Measurements from ENCODE around the gene GID4.
A peak's percentile ranks its signal among the peaks of the same experiment; 100 is the strongest.

GID4 gene

GRCh38 chr17:18040261-18040858 is 1.2 kb downstream of the GID4 start:
- TF ChIP-seq, protein P1, sequence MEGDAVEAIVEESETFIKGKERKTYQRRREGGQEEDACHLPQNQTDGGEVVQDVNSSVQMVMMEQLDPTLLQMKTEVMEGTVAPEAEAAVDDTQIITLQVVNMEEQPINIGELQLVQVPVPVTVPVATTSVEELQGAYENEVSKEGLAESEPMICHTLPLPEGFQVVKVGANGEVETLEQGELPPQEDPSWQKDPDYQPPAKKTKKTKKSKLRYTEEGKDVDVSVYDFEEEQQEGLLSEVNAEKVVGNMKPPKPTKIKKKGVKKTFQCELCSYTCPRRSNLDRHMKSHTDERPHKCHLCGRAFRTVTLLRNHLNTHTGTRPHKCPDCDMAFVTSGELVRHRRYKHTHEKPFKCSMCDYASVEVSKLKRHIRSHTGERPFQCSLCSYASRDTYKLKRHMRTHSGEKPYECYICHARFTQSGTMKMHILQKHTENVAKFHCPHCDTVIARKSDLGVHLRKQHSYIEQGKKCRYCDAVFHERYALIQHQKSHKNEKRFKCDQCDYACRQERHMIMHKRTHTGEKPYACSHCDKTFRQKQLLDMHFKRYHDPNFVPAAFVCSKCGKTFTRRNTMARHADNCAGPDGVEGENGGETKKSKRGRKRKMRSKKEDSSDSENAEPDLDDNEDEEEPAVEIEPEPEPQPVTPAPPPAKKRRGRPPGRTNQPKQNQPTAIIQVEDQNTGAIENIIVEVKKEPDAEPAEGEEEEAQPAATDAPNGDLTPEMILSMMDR (IDR thresholded peaks at IDR 0.05; ENCODE audit: low read depth, low read length, missing control alignments): no peak
- DNase-seq (ENCODE audit: low read depth): no peak
- H3K4me3 ChIP-seq (ENCODE audit: low read depth, low read length): peak overlapping the region; percentile 73
- in situ Hi-C loops (cut with HindIII; ENCODE audit: low sequenced_read_pairs): loop anchor here (25.0 kb wide), 1 partner anchor 378 kb away; no protein-coding TSS in a partner anchor

DNA sequence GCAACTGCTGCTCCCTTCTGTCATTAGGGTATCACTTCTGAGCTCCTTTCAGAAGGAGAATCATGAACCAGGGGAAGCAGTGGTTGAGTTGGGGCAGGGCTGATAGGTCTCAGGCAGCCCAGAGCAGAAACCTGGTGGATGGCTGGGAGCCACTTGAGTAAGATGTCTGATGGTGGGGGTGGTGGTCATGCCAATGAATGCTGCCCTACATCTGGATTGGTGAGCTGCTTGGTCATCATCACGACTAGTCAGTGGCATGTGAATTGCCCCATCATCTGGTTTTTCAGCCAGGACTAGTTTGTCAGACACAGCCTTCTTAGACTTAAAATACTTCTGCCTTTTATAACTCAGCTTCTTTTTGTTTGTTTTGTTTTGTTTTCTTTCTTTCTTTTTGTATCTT is 2.6 kb downstream of the GID4 start:
- H3K4me3 ChIP-seq (ENCODE audit: low read depth, low read length): no peak overlapping the region

GRCh38 chr17:18042983-18043382 is 3.8 kb downstream of the GID4 start:
- TF ChIP-seq, protein P1 (IDR thresholded peaks at IDR 0.05; ENCODE audit: low read depth, low read length, missing control alignments): no peak
- in situ Hi-C loops (cut with HindIII; ENCODE audit: low sequenced_read_pairs): loop anchor here (25.0 kb wide), 1 partner anchor 381 kb away; no protein-coding TSS in a partner anchor
- H3K4me3 ChIP-seq (ENCODE audit: low read depth, low read length): no peak overlapping the region
- no peak for DNase-seq (ENCODE audit: low read depth)

More for the DNA sequence above, 2.6 kb downstream of the GID4 start:
- in situ Hi-C loops (cut with HindIII; ENCODE audit: low sequenced_read_pairs): loop anchor here (25.0 kb wide), 1 partner anchor 379 kb away; no protein-coding TSS in a partner anchor
- TF ChIP-seq, protein P1 (IDR thresholded peaks at IDR 0.05; ENCODE audit: low read depth, low read length, missing control alignments): no peak
- no peak for DNase-seq (ENCODE audit: low read depth)

DNA sequence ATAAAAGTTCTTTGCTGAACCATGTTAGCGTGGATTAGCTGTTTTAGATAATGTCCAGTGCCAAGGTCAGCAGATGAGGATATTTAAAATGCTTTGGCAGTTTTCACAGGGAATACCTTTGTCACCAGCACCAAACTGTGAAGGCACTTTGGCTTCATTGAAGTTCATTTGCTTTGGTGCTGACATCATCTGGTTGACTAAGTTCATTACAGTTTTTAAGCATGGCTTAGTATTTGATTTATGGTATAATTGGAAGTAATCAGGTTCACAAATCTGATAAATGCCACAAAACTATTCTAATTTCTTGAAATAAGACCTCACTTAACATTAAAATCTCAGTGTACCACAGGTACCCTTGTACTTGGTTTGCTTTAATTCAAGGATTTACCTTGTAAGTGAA is 4.3 kb downstream of the GID4 start:
- no peak for DNase-seq (ENCODE audit: low read depth)
- in situ Hi-C loops (cut with HindIII; ENCODE audit: low sequenced_read_pairs): loop anchor here (25.0 kb wide), 1 partner anchor 381 kb away; no protein-coding TSS in a partner anchor
- H3K4me3 ChIP-seq (ENCODE audit: low read depth, low read length): no peak overlapping the region
- TF ChIP-seq, protein P1 (IDR thresholded peaks at IDR 0.05; ENCODE audit: low read depth, low read length, missing control alignments): peak; percentile 27

DNA sequence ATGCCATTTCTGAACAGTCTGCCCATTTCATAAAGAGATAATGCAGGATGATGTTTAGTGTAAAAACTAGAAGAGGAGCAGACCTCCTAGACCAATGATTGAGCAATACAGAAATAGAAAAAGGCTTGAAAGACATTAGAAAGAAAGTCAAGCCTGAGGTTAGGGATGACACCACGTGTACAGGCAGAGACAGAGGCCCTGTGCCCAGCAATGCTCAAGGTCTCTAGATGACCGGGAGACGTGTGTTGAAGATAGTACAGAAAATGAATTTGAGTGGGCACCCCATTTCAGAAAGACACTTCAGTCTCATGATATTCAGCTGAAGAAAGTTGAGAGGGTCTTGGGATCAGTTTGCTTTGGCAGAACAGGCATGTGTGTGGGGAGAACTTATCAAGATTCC is 5.4 kb downstream of the GID4 start:
- H3K4me3 ChIP-seq (ENCODE audit: low read depth, low read length): no peak overlapping the region
- TF ChIP-seq, protein P1 (IDR thresholded peaks at IDR 0.05; ENCODE audit: low read depth, low read length, missing control alignments): no peak
- no peak for DNase-seq (ENCODE audit: low read depth)
- in situ Hi-C loops (cut with HindIII; ENCODE audit: low sequenced_read_pairs): loop anchor here (25.0 kb wide), 1 partner anchor 382 kb away; no protein-coding TSS in a partner anchor

GRCh38 chr17:18045691-18046350 is 6.6 kb downstream of the GID4 start:
- TF ChIP-seq, protein P1 (IDR thresholded peaks at IDR 0.05; ENCODE audit: low read depth, low read length, missing control alignments): no peak
- no peak for DNase-seq (ENCODE audit: low read depth)
- in situ Hi-C loops (cut with HindIII; ENCODE audit: low sequenced_read_pairs): loop anchor here (25.0 kb wide), 1 partner anchor 384 kb away; no protein-coding TSS in a partner anchor
- no peak overlapping the region for H3K4me3 ChIP-seq (ENCODE audit: low read depth, low read length)
